Measurements from ENCODE around the gene ADIPOR2. TPM values are rescaled to one million over a fixed set of nuclear protein-coding genes. Genes with fewer than 3 reads are reported as not detected.

ADIPOR2 gene
- polyA plus RNA-seq (2012; ENCODE audit: missing spikeins), result 32.6 TPM

GRCh38 chr12:1690578-1691122 is at the start of gene ADIPOR2:
Gene ADIPOR2 (plus strand): TSS chr12:1691070. CDS start chr12:1754344, 63,274 bp downstream.
- TF ChIP-seq POLR2AphosphoS5 (IDR thresholded peaks at IDR 0.05; ENCODE audit: low read depth, low read length), result peak; percentile 75; the same call in 1 of the 2 replicates
- TF ChIP-seq POLR2A (IDR thresholded peaks at IDR 0.05; ENCODE audit: low read depth, low read length), result peak; percentile 88
- peak; percentile 58 for TF ChIP-seq TAF1 (IDR thresholded peaks at IDR 0.05; ENCODE audit: borderline replicate concordance, low read depth, low read length)
- peak; percentile 82 for DNase-seq (ENCODE audit: insufficient read length)
- FAIRE-seq, result peak; percentile 100

- FAIRE-seq (no peak), DNase-seq (ENCODE audit: insufficient read length) (no peak)
- TF ChIP-seq POLR2AphosphoS5 (IDR thresholded peaks at IDR 0.05; ENCODE audit: low read depth, low read length) (no peak), TAF1 (IDR thresholded peaks at IDR 0.05; ENCODE audit: borderline replicate concordance, low read depth, low read length) (no peak), POLR2A (IDR thresholded peaks at IDR 0.05; ENCODE audit: low read depth, low read length) (no peak)
Measured at GRCh38 chr12:1642513-1642912, 48.4 kb upstream of the ADIPOR2 start.

DNA sequence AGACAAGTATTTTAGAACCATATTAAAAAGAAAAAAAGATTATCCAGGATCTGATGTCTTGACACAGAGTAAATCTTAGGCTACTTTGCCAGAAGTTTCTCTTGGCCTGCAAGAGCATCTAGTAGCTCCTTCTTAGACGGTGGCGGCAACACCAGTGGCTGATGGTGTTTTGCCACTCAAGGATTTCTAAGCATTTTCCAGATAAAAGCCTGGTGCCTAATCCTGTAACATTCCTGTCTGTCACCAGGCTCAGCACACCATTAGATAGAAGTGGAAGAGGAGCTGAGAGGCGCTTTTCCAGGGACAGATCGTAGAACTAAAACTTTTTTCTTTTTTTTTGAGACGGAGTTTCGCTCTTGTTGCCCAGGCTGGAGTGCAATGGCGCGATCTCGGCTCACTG is 47.8 kb upstream of the ADIPOR2 start:
- DNase-seq (ENCODE audit: insufficient read length), result no peak
- TF ChIP-seq TAF1 (IDR thresholded peaks at IDR 0.05; ENCODE audit: borderline replicate concordance, low read depth, low read length) (no peak), POLR2A (IDR thresholded peaks at IDR 0.05; ENCODE audit: low read depth, low read length) (no peak), POLR2AphosphoS5 (IDR thresholded peaks at IDR 0.05; ENCODE audit: low read depth, low read length) (no peak)

GRCh38 chr12:1643905-1644533 is 46.9 kb upstream of the ADIPOR2 start:
- TF ChIP-seq TAF1 (IDR thresholded peaks at IDR 0.05; ENCODE audit: borderline replicate concordance, low read depth, low read length) (no peak), POLR2A (IDR thresholded peaks at IDR 0.05; ENCODE audit: low read depth, low read length) (no peak), POLR2AphosphoS5 (IDR thresholded peaks at IDR 0.05; ENCODE audit: low read depth, low read length) (no peak)
- FAIRE-seq, result no peak
- no peak for DNase-seq (ENCODE audit: insufficient read length)

More for the DNA sequence above, 47.8 kb upstream of the ADIPOR2 start:
- FAIRE-seq, result no peak

DNA sequence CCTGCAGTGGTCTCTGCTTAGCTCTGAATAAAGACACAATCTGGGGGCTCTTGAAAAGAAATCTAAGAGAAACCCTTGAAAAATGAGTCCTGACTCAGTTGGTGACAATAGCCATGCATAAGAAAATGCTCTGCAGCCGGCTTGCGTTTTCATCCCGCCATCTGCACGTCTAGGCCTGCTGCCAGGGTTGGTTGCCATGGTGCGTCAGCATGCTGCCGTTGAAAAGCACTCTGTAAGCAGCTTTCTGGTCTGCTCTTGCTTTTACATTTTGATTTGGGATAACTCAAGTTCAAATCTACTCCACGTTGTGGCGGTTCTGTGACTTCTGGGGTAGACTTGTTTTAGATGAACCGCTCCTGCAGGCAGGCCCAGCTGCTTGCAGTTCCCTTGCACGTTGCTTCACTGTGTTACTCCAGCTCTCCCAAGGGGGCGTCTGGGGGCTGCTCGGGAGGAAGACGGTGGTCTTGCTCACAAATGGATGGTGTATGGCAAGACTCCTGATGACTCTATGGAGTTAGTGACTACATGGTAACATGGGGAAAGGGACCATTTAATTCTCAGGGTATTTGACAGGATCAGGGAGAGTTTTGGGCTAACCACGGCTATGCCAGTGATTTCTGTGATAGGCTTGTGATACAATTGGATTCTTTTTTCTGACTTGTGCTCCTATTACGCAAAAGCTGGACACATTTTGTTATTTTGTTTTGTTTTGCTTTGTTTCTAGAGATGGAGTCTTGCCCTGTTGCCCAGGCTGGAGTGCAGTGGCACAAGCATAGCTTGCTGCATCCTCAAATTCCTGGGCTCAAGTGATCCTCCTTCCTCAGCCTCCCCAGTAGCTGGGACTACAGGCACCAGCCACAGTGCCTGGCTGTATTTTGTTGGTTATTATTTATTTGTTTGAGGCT is 46.1 kb upstream of the ADIPOR2 start:
- TF ChIP-seq POLR2A (IDR thresholded peaks at IDR 0.05; ENCODE audit: low read depth, low read length), result no peak
- no peak for DNase-seq (ENCODE audit: insufficient read length)
- no peak for FAIRE-seq

DNA sequence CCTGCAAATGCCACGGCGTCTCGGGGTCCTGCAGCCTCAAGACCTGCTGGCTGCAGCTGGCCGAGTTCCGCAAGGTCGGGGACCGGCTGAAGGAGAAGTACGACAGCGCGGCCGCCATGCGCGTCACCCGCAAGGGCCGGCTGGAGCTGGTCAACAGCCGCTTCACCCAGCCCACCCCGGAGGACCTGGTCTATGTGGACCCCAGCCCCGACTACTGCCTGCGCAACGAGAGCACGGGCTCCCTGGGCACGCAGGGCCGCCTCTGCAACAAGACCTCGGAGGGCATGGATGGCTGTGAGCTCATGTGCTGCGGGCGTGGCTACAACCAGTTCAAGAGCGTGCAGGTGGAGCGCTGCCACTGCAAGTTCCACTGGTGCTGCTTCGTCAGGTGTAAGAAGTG is 45.1 kb upstream of the ADIPOR2 start:
- TF ChIP-seq TAF1 (IDR thresholded peaks at IDR 0.05; ENCODE audit: borderline replicate concordance, low read depth, low read length), result no peak
- no peak for TF ChIP-seq POLR2A (IDR thresholded peaks at IDR 0.05; ENCODE audit: low read depth, low read length)
- no peak for TF ChIP-seq POLR2AphosphoS5 (IDR thresholded peaks at IDR 0.05; ENCODE audit: low read depth, low read length)
- DNase-seq (ENCODE audit: insufficient read length), result no peak
- FAIRE-seq, result no peak

DNA sequence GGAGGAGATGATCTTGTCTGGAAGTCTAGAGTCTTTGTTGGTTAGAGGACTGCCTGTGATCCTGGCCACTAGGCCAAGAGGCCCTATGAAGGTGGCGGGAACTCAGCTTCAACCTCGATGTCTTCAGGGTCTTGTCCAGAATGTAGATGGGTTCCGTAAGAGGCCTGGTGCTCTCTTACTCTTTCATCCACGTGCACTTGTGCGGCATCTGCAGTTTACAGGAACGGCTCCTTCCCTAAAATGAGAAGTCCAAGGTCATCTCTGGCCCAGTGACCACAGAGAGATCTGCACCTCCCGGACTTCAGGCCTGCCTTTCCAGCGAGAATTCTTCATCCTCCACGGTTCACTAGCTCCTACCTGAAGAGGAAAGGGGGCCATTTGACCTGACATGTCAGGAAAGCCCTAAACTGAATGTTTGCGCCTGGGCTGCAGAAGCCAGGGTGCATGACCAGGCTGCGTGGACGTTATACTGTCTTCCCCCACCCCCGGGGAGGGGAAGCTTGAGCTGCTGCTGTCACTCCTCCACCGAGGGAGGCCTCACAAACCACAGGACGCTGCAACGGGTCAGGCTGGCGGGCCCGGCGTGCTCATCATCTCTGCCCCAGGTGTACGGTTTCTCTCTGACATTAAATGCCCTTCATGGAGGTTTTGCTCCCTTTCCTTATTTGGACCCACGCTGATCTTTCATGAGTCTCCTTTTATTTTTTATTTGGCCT is 44.1 kb upstream of the ADIPOR2 start:
- FAIRE-seq (no peak), DNase-seq (ENCODE audit: insufficient read length) (no peak)

GRCh38 chr12:1647285-1647669 is 43.6 kb upstream of the ADIPOR2 start:
- no peak for FAIRE-seq
- TF ChIP-seq POLR2A (IDR thresholded peaks at IDR 0.05; ENCODE audit: low read depth, low read length) (no peak), TAF1 (IDR thresholded peaks at IDR 0.05; ENCODE audit: borderline replicate concordance, low read depth, low read length) (no peak), POLR2AphosphoS5 (IDR thresholded peaks at IDR 0.05; ENCODE audit: low read depth, low read length) (no peak)
- DNase-seq (ENCODE audit: insufficient read length), result no peak

More for the DNA sequence above, 44.1 kb upstream of the ADIPOR2 start:
- TF ChIP-seq POLR2AphosphoS5 (IDR thresholded peaks at IDR 0.05; ENCODE audit: low read depth, low read length), result no peak
- TF ChIP-seq TAF1 (IDR thresholded peaks at IDR 0.05; ENCODE audit: borderline replicate concordance, low read depth, low read length), result no peak
- no peak for TF ChIP-seq POLR2A (IDR thresholded peaks at IDR 0.05; ENCODE audit: low read depth, low read length)

DNA sequence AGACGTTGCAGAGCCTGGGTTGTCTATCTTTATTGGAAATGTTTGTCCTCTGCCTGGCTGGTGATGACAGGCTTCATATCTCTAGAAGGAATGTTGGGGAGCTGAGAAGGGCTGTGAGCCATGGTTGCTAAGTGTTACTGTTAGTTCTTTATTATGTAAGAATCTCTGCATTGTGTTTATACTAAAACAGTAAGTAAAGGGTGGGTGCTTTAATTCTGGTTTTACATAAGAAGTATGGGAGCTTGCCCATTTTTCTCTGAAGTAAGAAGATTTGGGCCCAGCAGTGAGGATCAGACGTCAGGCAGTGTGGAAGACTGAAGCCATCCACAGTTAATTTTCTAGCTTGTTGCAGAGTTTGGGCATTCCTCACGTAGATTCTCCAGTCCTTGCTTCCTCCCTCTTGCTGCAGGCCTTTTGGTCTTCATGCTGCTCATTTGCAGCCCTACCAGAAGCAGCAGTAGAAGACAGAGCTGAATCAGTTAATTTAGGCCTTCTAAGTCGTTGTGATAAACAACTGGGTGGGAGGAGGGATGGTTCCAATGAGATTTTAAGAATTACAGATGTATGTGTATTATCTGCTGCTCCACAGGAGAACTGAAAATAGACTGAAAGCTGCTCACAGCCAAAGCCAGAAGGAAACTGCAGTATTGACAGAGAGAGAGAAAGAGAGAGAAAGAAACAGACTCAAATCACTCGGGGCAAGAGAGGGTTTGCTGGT is 40.5 kb upstream of the ADIPOR2 start:
- FAIRE-seq, result no peak
- DNase-seq (ENCODE audit: insufficient read length), result no peak
- TF ChIP-seq POLR2A (IDR thresholded peaks at IDR 0.05; ENCODE audit: low read depth, low read length) (no peak), POLR2AphosphoS5 (IDR thresholded peaks at IDR 0.05; ENCODE audit: low read depth, low read length) (no peak), TAF1 (IDR thresholded peaks at IDR 0.05; ENCODE audit: borderline replicate concordance, low read depth, low read length) (no peak)

- no peak for DNase-seq (ENCODE audit: insufficient read length)
- no peak for FAIRE-seq
- no peak for TF ChIP-seq POLR2A (IDR thresholded peaks at IDR 0.05; ENCODE audit: low read depth, low read length)
- TF ChIP-seq TAF1 (IDR thresholded peaks at IDR 0.05; ENCODE audit: borderline replicate concordance, low read depth, low read length), result no peak
- no peak for TF ChIP-seq POLR2AphosphoS5 (IDR thresholded peaks at IDR 0.05; ENCODE audit: low read depth, low read length)
Measured at GRCh38 chr12:1650978-1651361, 39.9 kb upstream of the ADIPOR2 start.
